Measurements from ENCODE around the gene SH3PXD2A. TPM values are rescaled to one million over a fixed set of nuclear protein-coding genes. Genes with fewer than 3 reads are reported as not detected.

The SH3PXD2A gene
- total and polyA plus RNA-seq, 9 of the 15 experiments (the other 6 are each of a cell fraction or from before 2014, with no cell fraction given), result 0.41 to 9.3 (median 2.5) TPM

- DNase-seq (ENCODE audit: extremely low read depth in 1 of 4, low spot score in 3 of 4), result no peak
- Histone ChIP-seq H3K4me1 (replicated peaks in 1 of 2; ENCODE audit: control insufficient read depth in 2 of 2, insufficient read depth in 2 of 2, low read length in 2 of 2) (no peaks in the 10 kb centered on the region; a peak in 1 of 5 replicates), H3K79me2 (ENCODE audit: control insufficient read depth, insufficient read depth, low read length) (no peaks in the 10 kb centered on the region), H3K36me3 (ENCODE audit: control insufficient read depth, insufficient read depth, low read length) (peaks cover 21% of the 10 kb centered on the region; the same call in 2 of the 3 replicates), H4K20me1 (replicated peaks; ENCODE audit: control insufficient read depth, insufficient read depth, low read length) (no peaks in the 10 kb centered on the region), H3K27ac (ENCODE audit: extremely low read depth, low read depth, low read length) (no peak overlapping the region), H3K9me1 (ENCODE audit: control insufficient read depth, insufficient read depth, low read length) (no peaks in the 10 kb centered on the region), H3K4me3 (no peak overlapping the region), H2AFZ (ENCODE audit: low read depth, low read length) (no peak overlapping the region), H3K9ac (ENCODE audit: insufficient read depth in 1 of 2, low read depth in 2 of 2, low read length in 2 of 2) (no peak overlapping the region), H3K4me2 (ENCODE audit: insufficient read depth, low read length) (no peak overlapping the region), H3K9me3 (replicated peaks; ENCODE audit: control insufficient read depth, insufficient read depth, low read depth, low read length) (no peaks in the 10 kb centered on the region), H3K27me3 (ENCODE audit: control insufficient read depth in 2 of 2, insufficient read depth in 2 of 2, low read length in 2 of 2) (no peaks in the 10 kb centered on the region)
- BruUV-seq (replicated peaks), result no TSS peak
- FAIRE-seq, result no peak
- TF ChIP-seq ZNF217 (CRISPR knock-in tag; IDR thresholded peaks at IDR 0.05) (no peak), SRF (CRISPR knock-in tag; IDR thresholded peaks at IDR 0.05) (no peak), SIN3B (IDR thresholded peaks at IDR 0.05; ENCODE audit: low read depth) (no peak), ASH1L (IDR thresholded peaks at IDR 0.05; ENCODE audit: borderline replicate concordance, low read depth, partially characterized antibody) (no peak), TGIF2 (CRISPR knock-in tag; IDR thresholded peaks at IDR 0.05) (no peak), ZC3H8 (IDR thresholded peaks at IDR 0.05) (no peak), TAF1 (IDR thresholded peaks at IDR 0.05; ENCODE audit: control insufficient read depth, extremely low read depth, insufficient read depth, low read length, severe bottlenecking) (no peak), ZNF184 (CRISPR knock-in tag; IDR thresholded peaks at IDR 0.05) (no peak), CBX1 (IDR thresholded peaks at IDR 0.05; ENCODE audit: low read depth) (no peak), CREB1 (IDR thresholded peaks at IDR 0.05) (no peak), CREB1 (CRISPR knock-in tag; IDR thresholded peaks at IDR 0.05) (no peak), CC2D1A (IDR thresholded peaks at IDR 0.05) (no peak), MYC (IDR thresholded peaks at IDR 0.05; ENCODE audit: low read depth, low read length) (no peak), MYC (CRISPR knock-in tag; IDR thresholded peaks at IDR 0.05; ENCODE audit: borderline replicate concordance, low read depth) (no peak), MAX (CRISPR knock-in tag; IDR thresholded peaks at IDR 0.05) (no peak), ZNF3 (CRISPR knock-in tag; IDR thresholded peaks at IDR 0.05) (no peak), ZNF23 (CRISPR knock-in tag; IDR thresholded peaks at IDR 0.05) (no peak), MLLT1 (IDR thresholded peaks at IDR 0.05) (no peak), CBX8 (IDR thresholded peaks at IDR 0.05; ENCODE audit: borderline replicate concordance, extremely low read depth, low read depth, low read length, poor library complexity, severe bottlenecking) (no peak), ETV1 (tag; conservative IDR thresholded peaks at IDR 0.05; ENCODE audit: low read depth) (no peak)
- TF ChIP-seq, protein P1, sequence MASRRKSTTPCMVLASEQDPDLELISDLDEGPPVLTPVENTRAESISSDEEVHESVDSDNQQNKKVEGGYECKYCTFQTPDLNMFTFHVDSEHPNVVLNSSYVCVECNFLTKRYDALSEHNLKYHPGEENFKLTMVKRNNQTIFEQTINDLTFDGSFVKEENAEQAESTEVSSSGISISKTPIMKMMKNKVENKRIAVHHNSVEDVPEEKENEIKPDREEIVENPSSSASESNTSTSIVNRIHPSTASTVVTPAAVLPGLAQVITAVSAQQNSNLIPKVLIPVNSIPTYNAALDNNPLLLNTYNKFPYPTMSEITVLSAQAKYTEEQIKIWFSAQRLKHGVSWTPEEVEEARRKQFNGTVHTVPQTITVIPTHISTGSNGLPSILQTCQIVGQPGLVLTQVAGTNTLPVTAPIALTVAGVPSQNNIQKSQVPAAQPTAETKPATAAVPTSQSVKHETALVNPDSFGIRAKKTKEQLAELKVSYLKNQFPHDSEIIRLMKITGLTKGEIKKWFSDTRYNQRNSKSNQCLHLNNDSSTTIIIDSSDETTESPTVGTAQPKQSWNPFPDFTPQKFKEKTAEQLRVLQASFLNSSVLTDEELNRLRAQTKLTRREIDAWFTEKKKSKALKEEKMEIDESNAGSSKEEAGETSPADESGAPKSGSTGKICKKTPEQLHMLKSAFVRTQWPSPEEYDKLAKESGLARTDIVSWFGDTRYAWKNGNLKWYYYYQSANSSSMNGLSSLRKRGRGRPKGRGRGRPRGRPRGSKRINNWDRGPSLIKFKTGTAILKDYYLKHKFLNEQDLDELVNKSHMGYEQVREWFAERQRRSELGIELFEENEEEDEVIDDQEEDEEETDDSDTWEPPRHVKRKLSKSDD (conservative IDR thresholded peaks at IDR 0.05; ENCODE audit: low read length), result no peak
- 94% methylated on average over 3 of the region's 5 CpGs for WGBS (ENCODE audit: insufficient coverage, low coverage, missing lambda C conversion rate)
- CTCF ChIA-PET (ENCODE audit: low intra/inter-chr PET ratio), result no interaction called here
- POLR2A ChIA-PET, result interaction anchor here (1.1 kb wide), 1 partner anchor 8 kb away, joined by 4 read pairs; no protein-coding TSS in a partner anchor
- intact Hi-C loops (cut with micrococcal nuclease) (no loop called here), in situ Hi-C loops (cut with MboI) (loop anchor here (10.0 kb wide), 1 partner anchor 305 kb away; no protein-coding TSS in a partner anchor)
- ATAC-seq, result no peak
These were observed 43.9 kb upstream of the SH3PXD2A start for GRCh38 chr10:103899312-103899711.

All from K562 (cell line).